Common myeloid progenitor, CD34-positive (primary cell): ENCODE measurements around the gene OSCAR.

Source experiments
- CTCF ChIA-PET: fragments of 350-600 bp; sonication (Branson Sonifier 250); formaldehyde crosslinking; loops from one replicate; lab custom pipeline; 2021; ENCODE audit warnings: antibody characterized with exemption; lab: Charles Lee
- POLR2A ChIA-PET: fragments of 350-600 bp; sonication (Branson Sonifier 250); formaldehyde crosslinking; loops from one replicate; lab custom pipeline; 2021; ENCODE audit warnings: antibody characterized with exemption; lab: Charles Lee
- DNase-seq, 3 donors: peaks; one replicate each; pipeline versions ENCODE4 v3.0.0 to v3.0.0-alpha.2; 2013
- H3K27ac ChIP-seq, 2 experiments: 1 replicate in 1 of 2; 2 replicates in 1 of 2; pipeline ENCODE4 v1.7.0; 2013; ENCODE audit warnings: inconsistent platforms in 2 of 2, low read length in 2 of 2, mild to moderate bottlenecking in 2 of 2, low read depth in 1 of 2, moderate library complexity in 1 of 2; ENCODE audit not compliant: severe bottlenecking in 2 of 2, insufficient read depth in 1 of 2, poor library complexity in 1 of 2
- H3K27me3 ChIP-seq, 5 experiments: replicated peaks in 2 of 5; 1 replicate in 3 of 5; 2 replicates in 2 of 5; pipeline versions ENCODE4 v1.6.1 to v1.7.0; 2013; ENCODE audit warnings: low read length in 4 of 5, mild to moderate bottlenecking in 2 of 5, moderate library complexity in 2 of 5, inconsistent platforms in 1 of 5; ENCODE audit not compliant: insufficient read depth in 5 of 5, control insufficient read depth in 4 of 5
- H3K36me3 ChIP-seq, 4 experiments: 1 replicate in 2 of 4; 2 replicates in 2 of 4; pipeline versions ENCODE4 v1.6.1 to v1.7.0; 2013; ENCODE audit warnings: low read length in 3 of 4, control low read depth in 1 of 4, mild to moderate bottlenecking in 1 of 4; ENCODE audit not compliant: control insufficient read depth in 4 of 4, insufficient read depth in 4 of 4
- H3K4me1 ChIP-seq, 4 experiments: 1 replicate in 3 of 4; 2 replicates in 1 of 4; pipeline versions ENCODE4 v1.6.1 to v1.7.1; 2013; ENCODE audit warnings: low read length in 3 of 4, mild to moderate bottlenecking in 3 of 4, control low read depth in 1 of 4, inconsistent platforms in 1 of 4, moderate library complexity in 1 of 4; ENCODE audit not compliant: control insufficient read depth in 4 of 4, insufficient read depth in 4 of 4; ENCODE audit errors: control extremely low read depth in 1 of 4
- H3K4me3 ChIP-seq, 7 experiments: 1 replicate in 4 of 7; 2 replicates in 3 of 7; pipeline versions ENCODE4 v1.5.1 to v1.7.0; 2013; ENCODE audit warnings: mild to moderate bottlenecking in 7 of 7, low read length in 6 of 7, moderate library complexity in 6 of 7, inconsistent platforms in 2 of 7, low read depth in 2 of 7, control low read depth in 1 of 7; ENCODE audit not compliant: insufficient read depth in 4 of 7, control insufficient read depth in 1 of 7; ENCODE audit errors: extremely low read depth in 1 of 7
- H3K9me3 ChIP-seq, 5 experiments: 1 replicate in 4 of 5; 2 replicates in 1 of 5; pipeline versions ENCODE4 v1.6.1 to v1.7.1; 2013; ENCODE audit warnings: low read length in 4 of 5, mild to moderate bottlenecking in 2 of 5, inconsistent platforms in 1 of 5, low read depth in 1 of 5, moderate library complexity in 1 of 5; ENCODE audit not compliant: control insufficient read depth in 4 of 5, insufficient read depth in 2 of 5; ENCODE audit errors: control extremely low read depth in 1 of 5
- WGBS: methylation state at CpG from one replicate; pipeline ENCODE4 v1.1.5; 2013; ENCODE audit not compliant: insufficient coverage; 5-methylcytosine and 5-hydroxymethylcytosine counted together

The OSCAR gene

DNA sequence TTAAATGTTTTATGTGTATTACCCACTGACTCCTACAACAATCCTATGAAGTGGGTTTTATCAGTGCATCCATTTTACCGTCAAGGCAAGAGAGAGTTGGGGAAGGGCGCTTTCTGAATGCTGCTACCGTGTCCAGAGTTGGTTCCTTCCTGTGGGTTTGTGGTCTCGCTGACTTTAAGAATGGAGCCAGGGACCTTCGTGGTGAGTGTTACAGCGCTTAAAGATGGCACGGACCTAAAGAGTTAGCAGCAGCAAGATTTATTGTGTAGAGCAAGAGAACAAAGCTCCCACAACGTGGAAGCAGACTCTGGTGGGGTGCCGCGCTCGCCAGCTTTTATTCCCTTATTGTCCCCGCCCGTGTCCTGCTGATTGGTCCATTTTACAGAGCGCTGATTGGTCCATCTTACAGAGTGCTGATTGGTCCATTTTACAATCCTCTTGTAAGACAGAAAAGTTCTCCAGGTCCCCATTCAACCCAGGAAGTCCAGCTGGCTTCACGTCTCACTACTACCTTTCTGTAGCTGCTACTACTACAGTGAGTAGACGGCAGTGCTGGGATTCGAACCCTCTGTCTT lies 6.1 kb downstream of the OSCAR start:
- Histone ChIP-seq H3K27me3 (peaks cover 0 to 16% (median 3%) of the 10 kb centered on the region in 5 experiments), H3K4me1 (peaks cover 2 to 32% (median 27%) of the 10 kb centered on the region in 4 experiments), H3K9me3 (no peaks in the 10 kb centered on the region), H3K27ac (no peak overlapping the region), H3K4me3 (peak overlapping the region in 3 of 7 experiments; percentile 8 to 16 (median 11)), H3K36me3 (no peaks in the 10 kb centered on the region)
- 40% methylated on average over 16 of the region's 17 CpGs for WGBS
- ChIA-PET POLR2A (no interaction called here), CTCF (interaction anchor here (1.2 to 1.4 kb wide), 2 partner anchors 20 to 70 kb away, joined by 4 to 5 read pairs; partner anchors contain the start of genes PRPF31 and TFPT)
- peak; percentile 38 to 80 (median 79) for DNase-seq

DNA sequence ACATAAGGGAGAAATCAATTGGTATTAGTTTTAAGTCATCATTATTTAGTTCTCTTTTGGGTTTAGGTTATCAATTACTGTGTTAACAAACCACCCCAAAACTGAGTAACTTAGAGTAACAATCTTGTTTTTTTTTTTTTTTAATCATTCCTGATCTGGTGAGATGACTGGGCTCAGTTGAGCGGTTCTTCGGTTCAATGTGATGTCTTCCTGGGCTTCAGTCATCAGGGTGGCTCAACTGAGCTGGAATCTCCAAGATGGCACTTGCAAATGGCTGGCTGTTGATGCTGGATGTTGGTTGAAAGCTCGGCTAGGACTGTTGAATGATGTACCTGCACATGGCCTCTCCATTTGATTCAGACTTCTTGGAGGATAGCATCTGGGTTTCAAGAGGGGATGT lies 16.2 kb downstream of the OSCAR start:
- no peaks in the 10 kb centered on the region for H3K4me1 ChIP-seq
- peaks cover 0 to 2% (median 0%) of the 10 kb centered on the region in 5 experiments for H3K27me3 ChIP-seq
- H3K27ac ChIP-seq, result no peak overlapping the region
- no peak overlapping the region for H3K4me3 ChIP-seq
- ChIA-PET CTCF (no interaction called here), POLR2A (no interaction called here)
- H3K9me3 ChIP-seq, result peaks cover 0 to 12% (median 6%) of the 10 kb centered on the region in 5 experiments
- DNase-seq, result no peak
- H3K36me3 ChIP-seq, result no peaks in the 10 kb centered on the region
- 100% methylated on average over 3 of the region's 3 CpGs for WGBS

DNA sequence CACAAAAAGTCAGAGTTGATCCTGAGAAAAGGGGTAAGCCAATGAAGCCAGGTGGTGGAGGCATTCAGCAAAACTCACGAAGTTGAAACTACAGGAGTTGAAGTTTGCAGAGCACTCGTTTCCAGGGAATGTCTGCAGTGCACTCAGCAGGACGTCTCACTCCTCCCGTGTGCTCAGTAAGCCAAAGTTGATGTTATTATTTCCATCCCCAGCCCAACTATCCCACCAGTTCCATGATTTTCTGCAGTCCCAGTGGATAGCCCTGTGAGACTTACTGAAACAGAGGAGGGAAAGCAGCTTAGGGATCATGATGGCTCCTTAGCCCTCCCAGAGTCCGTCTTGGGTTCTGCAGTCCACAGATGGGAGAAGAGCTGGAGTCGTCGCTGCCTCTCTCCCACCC lies 19.6 kb downstream of the OSCAR start, which contains the start of gene TARM1:
TARM1 (minus strand) TSS at position 334 of the 400 bp plus-strand sequence; CDS start at position 309, 25 bp downstream.
- WGBS, result 90% methylated on average over 2 of the region's 7 CpGs
- peaks cover 0 to 8% (median 5%) of the 10 kb centered on the region in 4 experiments for H3K4me1 ChIP-seq
- DNase-seq, result no peak
- peaks cover 0 to 12% (median 6%) of the 10 kb centered on the region in 5 experiments for H3K9me3 ChIP-seq
- peaks cover 0 to 2% (median 0%) of the 10 kb centered on the region in 5 experiments for H3K27me3 ChIP-seq
- H3K4me3 ChIP-seq, result no peak within 1 kb of the TSS
- no peak within 1 kb of the TSS for H3K27ac ChIP-seq
- POLR2A ChIA-PET, result no interaction called here
- H3K36me3 ChIP-seq, result no peaks in the 10 kb centered on the region
- CTCF ChIA-PET, result interaction anchor here (0.9 kb wide), 1 partner anchor 422 kb away, joined by 3 read pairs; no protein-coding TSS in a partner anchor

- Histone ChIP-seq H3K27ac (no peak overlapping the region), H3K9me3 (peaks cover 0 to 7% (median 4%) of the 10 kb centered on the region in 5 experiments), H3K4me3 (no peak overlapping the region), H3K4me1 (peaks cover 0 to 8% (median 5%) of the 10 kb centered on the region in 4 experiments), H3K36me3 (no peaks in the 10 kb centered on the region), H3K27me3 (peaks cover 0 to 2% (median 0%) of the 10 kb centered on the region in 5 experiments)
- ChIA-PET CTCF (no interaction called here), POLR2A (no interaction called here)
- DNase-seq, result peak in 2 of 3 donors; percentile 71 to 72
- 0% methylated on average over 1 of the region's 5 CpGs for WGBS
Observed at GRCh38 chr19:54077334-54077733, 23.3 kb downstream of the OSCAR start.

DNA sequence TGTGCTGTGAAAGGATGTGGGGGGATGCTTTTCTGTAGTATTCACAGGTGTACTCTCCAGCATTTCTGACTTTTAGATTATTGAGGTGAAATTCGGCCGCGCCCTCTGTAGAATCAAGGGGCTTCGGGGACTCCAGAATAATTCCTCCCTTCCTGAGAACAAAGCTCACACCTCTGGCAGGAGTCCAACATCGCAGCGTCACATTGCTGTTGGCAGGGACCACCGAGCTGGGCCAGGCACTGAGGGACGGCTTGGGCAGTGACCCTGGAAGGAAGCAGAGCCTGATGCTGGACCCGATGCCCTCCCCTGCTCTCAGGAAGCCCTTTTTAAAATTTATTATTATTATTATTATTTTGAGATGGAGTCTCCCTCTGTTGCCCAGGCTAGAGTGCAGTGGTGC lies 25.8 kb downstream of the OSCAR start:
- WGBS, result 98% methylated on average over 4 of the region's 9 CpGs
- H3K4me3 ChIP-seq, result no peak overlapping the region
- H3K27me3 ChIP-seq, result peaks cover 0 to 2% (median 0%) of the 10 kb centered on the region in 5 experiments
- no peaks in the 10 kb centered on the region for H3K36me3 ChIP-seq
- no peaks in the 10 kb centered on the region for H3K9me3 ChIP-seq
- H3K27ac ChIP-seq, result no peak overlapping the region
- DNase-seq, result no peak
- H3K4me1 ChIP-seq, result peaks cover 0 to 8% (median 5%) of the 10 kb centered on the region in 4 experiments
- POLR2A ChIA-PET, result no interaction called here
- CTCF ChIA-PET, result no interaction called here

GRCh38 chr19:54073829-54074228 lies 26.8 kb downstream of the OSCAR start:
- H3K4me3 ChIP-seq, result no peak overlapping the region
- H3K27me3 ChIP-seq, result peaks cover 0 to 2% (median 0%) of the 10 kb centered on the region in 5 experiments
- WGBS, result 96% methylated on average over 7 of the region's 10 CpGs
- H3K9me3 ChIP-seq, result peaks cover 0 to 2% (median 0%) of the 10 kb centered on the region in 5 experiments
- no peak overlapping the region for H3K27ac ChIP-seq
- POLR2A ChIA-PET, result no interaction called here
- no peaks in the 10 kb centered on the region for H3K36me3 ChIP-seq
- DNase-seq, result no peak
- CTCF ChIA-PET, result no interaction called here
- H3K4me1 ChIP-seq, result peaks cover 0 to 8% (median 5%) of the 10 kb centered on the region in 4 experiments

DNA sequence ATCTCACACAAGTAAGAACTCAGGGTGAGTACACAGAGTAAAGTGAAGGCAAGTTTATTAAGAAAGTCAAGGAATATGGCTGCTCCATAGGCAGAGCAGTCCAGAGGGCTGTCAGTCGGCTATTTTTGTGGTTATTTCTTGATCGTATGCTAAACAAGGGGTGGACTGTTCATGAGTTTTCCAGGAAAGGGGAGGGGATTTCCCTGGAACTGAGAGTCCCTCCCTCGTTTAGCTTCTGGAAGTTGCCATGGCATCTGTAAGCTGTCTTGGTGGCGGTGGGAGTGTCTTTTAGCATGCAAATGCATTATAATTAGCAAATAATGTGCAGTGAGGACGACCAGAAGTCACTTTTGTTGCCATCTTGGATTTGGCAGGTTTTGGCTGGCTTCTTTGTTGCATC lies 31.1 kb downstream of the OSCAR start:
- ChIA-PET CTCF (no interaction called here), POLR2A (no interaction called here)
- H3K36me3 ChIP-seq, result no peaks in the 10 kb centered on the region
- H3K9me3 ChIP-seq, result peaks cover 0 to 2% (median 0%) of the 10 kb centered on the region in 5 experiments
- H3K4me3 ChIP-seq, result no peak overlapping the region
- no peaks in the 10 kb centered on the region for H3K4me1 ChIP-seq
- peaks cover 0 to 2% (median 0%) of the 10 kb centered on the region in 5 experiments for H3K27me3 ChIP-seq
- 80% methylated on average over 5 of the region's 5 CpGs for WGBS
- no peak overlapping the region for H3K27ac ChIP-seq
- no peak for DNase-seq
